CMK (cell line): ENCODE results near the gene CKLF.
A peak's percentile ranks its signal among the peaks of the same experiment; 100 is the strongest.
"Not testable (repeated sequence)": the region's sequence is repeated elsewhere in the genome, so short reads cannot be mapped to it uniquely, and the experiment has no call there.

Source experiments
- DNase-seq: peaks from one replicate; pipeline ENCODE4 v3.0.0-alpha.2; 2010; ENCODE audit warnings: low read depth

CKLF gene

GRCh38 chr16:66569131-66569530, 16.8 kb downstream of the CKLF start:
- no peak for DNase-seq

- DNase-seq = no peak
Observed at GRCh38 chr16:66569827-66570405, 17.5 kb downstream of the CKLF start.

- DNase-seq = peak; percentile 79
Observed at GRCh38 chr16:66572356-66572755, 20.0 kb downstream of the CKLF start.

GRCh38 chr16:66574081-66574480, 21.7 kb downstream of the CKLF start:
- DNase-seq = no peak

GRCh38 chr16:66574531-66574930, 22.2 kb downstream of the CKLF start:
- DNase-seq = no peak

GRCh38 chr16:66575060-66575459, 22.7 kb downstream of the CKLF start:
- peak; percentile 61 for DNase-seq

- DNase-seq = no peak
Observed at GRCh38 chr16:66576296-66576695, 23.9 kb downstream of the CKLF start.

GRCh38 chr16:66578651-66579531, 26.5 kb downstream of the CKLF start, which contains the start of gene CMTM2:
Gene CMTM2, plus strand, starts transcription at chr16:66579463. Its CDS starts 145 bp downstream, at chr16:66579608.
- DNase-seq = no peak

GRCh38 chr16:66580605-66581209, 28.3 kb downstream of the CKLF start:
- DNase-seq = no peak

GRCh38 chr16:66581246-66581952, 29.0 kb downstream of the CKLF start:
- no peak for DNase-seq

GRCh38 chr16:66585481-66586239, 33.3 kb downstream of the CKLF start:
- no peak for DNase-seq

- no peak for DNase-seq
Observed at GRCh38 chr16:66587881-66588600, 35.7 kb downstream of the CKLF start.

- no peak for DNase-seq
Observed at GRCh38 chr16:66588981-66589713, 36.8 kb downstream of the CKLF start.

GRCh38 chr16:66590322-66590721, 37.9 kb downstream of the CKLF start:
- DNase-seq = no peak

- no peak for DNase-seq
Observed at GRCh38 chr16:66591018-66591417, 38.6 kb downstream of the CKLF start.

- DNase-seq = no peak
Observed at GRCh38 chr16:66592241-66592640, 39.9 kb downstream of the CKLF start.

GRCh38 chr16:66592814-66593213, 40.4 kb downstream of the CKLF start:
- DNase-seq = no peak

GRCh38 chr16:66594739-66595138, 42.4 kb downstream of the CKLF start:
- no peak for DNase-seq

- DNase-seq = not testable (repeated sequence)
Observed at GRCh38 chr16:66596559-66596958, 44.2 kb downstream of the CKLF start.
